NCI-H446 treated with DMSO at 0.1 percent for 48 hours (cell line): ENCODE data around the gene CRAMP1.
A peak's percentile ranks its signal among the peaks of the same experiment; 100 is the strongest.
"Not testable (repeated sequence)": the region's sequence is repeated elsewhere in the genome, so short reads cannot be mapped to it uniquely, and the experiment has no call there.

Source experiments
- DNase-seq: peaks from one replicate; lab custom pipeline; 2025; lab: John Stamatoyannopoulos, UW

CRAMP1 gene

DNA sequence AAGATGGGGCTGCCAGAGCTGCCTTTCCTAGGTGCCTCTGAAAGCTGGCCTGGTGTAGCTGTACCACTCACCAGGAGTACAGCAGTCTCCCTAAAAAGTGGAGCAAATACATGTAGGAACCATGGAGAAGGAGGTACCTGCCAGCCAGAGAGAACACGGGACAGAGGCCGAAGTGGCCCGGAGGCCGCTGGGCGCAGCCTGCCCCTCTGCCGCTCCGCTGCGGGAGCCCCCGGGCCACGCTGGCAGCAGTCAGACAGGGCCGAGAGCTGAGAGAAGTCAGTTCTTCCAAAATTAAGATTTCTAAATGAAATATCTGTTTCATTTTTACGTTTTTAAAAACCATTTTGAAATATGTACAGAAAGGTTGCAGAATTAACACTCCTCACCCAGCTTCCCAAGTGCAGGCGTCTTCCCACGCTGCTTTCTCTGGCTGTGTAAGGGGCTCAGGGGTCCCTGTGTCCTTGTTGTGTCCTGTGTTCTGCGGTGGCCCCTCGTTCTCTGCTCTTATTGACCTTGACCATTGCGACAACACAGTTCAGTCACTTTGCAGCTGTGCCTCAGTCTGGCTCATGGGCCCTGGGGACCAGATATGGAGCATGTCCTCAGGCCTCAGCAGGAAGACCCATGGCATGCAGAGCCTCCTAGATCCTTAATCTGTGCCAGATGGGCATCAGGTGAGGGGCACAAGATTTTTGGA lies 98.8 kb downstream of the CRAMP1 start:
- DNase-seq, result no peak

DNA sequence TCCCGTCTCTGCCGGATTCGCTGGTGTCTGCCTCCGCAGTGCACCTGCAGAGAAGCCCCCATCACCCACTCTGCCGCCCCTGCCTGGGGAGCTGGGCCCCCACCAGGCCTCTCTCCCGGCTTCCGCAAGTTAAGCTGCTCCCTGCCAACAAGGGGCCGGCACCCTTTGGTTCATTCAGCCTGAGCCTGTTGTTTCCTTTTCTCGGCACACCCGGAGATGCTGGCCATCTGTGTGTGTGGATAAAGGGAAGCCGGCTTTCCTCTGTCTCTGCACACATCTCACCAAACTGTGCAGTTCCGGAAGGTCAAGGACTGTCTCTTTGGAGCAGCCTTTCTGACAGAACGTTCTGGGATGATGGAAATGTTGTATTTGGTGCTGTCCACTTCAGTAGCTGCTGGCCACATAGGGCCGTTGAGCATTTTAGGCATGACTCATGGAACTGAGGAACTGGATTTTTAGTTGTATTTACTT lies 100.7 kb downstream of the CRAMP1 start:
- DNase-seq, result no peak

DNA sequence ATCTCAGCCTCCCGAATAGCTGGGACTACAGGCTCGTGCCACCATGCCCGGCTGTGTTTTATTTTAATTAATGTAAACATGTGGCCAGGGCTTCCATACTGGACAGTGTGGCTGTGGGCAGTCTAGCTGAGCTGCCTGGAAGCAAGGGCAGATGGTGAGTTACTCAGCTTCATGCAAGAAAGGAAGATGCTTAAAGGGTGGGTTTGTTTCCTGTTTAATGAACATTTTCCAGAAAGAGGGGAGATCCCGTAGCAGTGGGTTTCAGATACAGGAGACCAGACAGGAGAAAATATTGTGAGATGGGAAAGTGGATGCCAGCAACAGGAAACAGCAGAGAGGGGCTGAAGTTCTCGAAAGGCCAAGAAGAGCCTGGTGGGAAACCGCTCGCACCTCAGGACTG lies 101.2 kb downstream of the CRAMP1 start:
- DNase-seq, result no peak

DNA sequence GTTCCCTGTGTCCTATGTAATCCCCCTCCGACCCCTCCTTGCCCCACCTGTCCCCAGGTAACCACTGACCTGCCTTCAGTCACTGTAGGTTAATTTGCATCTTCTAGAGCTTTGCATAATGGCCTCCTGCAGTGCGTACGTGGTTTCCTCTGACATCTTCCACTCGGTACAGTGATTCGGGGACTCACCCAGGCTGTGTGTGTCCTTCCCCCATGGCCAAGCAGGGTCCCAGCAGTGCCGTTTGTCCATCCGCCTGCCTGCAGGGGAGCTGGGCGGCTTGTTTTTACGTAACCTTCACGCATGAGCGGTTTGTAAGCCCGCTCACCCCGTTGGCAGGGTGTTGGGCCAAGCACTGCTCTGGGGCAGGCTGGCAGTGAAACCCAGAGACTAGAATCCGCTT lies 101.8 kb downstream of the CRAMP1 start:
- DNase-seq, result peak; percentile 3

DNA sequence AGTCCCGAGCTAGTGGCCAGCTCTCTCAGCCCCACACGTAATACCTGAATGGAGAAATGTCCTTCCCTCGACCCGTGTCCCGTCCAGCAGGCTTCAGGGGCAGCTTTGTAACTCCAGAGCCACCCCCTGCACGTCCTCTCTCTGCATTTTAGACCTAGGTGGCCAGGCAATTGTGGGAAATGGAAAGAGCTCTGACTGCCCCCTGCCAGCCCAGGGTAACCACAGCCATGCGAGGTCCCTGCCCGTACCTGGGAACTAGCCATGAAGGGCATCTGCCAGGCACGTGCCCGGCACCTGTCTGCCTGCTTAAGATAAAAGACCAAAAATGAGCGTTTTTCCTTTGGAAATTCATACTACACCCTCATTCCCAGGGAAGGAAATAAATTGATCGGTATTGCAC lies 103.1 kb downstream of the CRAMP1 start:
- no peak for DNase-seq

DNA sequence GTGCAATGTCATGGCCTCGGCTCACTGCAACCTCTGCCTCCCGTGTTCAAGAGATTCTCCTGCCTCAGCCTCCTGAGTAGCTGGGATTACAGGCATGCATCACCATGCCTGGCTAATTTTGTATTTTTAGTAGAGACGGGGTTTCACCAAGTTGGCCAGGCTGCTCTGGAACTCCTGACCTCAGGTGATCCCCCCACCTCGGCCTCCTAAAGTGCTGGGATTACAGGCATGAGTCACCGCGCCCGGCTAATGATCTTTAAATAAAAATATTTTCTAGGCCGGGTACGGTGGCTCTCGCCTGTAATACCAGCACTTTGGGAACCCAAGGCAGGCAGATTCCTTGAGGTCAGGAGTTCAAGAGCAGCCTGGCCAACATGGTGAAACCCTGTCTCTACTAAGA lies 106.1 kb downstream of the CRAMP1 start:
- DNase-seq, result not testable (repeated sequence)

DNA sequence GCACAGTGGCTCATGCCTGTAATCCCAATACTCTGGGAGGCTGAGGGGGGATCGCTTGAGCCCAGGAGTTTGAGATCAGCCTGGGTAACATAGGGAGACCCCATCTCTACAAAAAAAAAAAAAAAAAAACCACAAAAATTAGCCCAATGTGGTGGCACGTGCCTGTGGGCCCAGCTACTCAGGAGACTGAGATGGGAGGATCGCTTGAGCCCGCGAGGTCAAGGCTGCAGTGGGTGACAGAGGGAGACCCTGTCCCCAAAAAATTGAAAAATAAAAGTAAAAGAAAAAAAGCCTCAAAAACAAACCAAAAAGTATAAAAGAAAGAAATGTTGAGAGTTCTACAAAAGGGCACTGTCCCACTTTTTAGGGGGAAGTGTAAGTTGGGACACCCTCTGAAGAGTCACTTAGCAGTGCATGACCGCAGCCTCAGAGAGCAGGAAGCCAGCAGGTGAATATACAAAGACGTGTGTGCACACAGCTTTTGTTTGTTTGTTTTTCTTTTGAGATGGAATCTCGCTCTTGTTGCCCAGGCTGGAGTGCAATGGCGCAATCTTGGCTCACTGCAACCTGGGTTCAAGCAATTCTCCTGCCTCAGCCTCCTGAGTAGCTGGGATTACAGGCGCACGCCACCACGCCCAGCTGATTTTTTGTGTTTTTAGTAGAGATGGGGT lies 107.5 kb downstream of the CRAMP1 start:
- not testable (repeated sequence) for DNase-seq

DNA sequence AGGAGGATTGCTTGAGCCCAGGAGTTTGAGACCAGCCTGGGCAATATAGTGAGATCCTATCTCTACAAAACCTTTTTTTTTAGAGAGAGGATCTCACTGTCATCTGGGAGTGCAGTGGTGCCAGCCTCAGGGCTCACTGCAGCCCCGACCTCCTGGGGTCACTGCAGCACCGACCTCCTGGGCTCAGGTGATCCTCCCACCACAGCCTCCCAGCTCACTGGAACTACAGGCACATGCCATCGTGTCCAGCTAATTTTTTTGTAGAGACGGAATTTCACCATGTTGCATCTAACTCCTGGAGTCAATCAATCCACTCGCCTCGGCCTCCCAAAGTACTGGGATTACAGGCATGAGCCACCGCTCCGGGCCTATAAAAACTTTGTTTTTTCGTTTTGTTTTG lies 109.2 kb downstream of the CRAMP1 start:
- DNase-seq, result no peak

DNA sequence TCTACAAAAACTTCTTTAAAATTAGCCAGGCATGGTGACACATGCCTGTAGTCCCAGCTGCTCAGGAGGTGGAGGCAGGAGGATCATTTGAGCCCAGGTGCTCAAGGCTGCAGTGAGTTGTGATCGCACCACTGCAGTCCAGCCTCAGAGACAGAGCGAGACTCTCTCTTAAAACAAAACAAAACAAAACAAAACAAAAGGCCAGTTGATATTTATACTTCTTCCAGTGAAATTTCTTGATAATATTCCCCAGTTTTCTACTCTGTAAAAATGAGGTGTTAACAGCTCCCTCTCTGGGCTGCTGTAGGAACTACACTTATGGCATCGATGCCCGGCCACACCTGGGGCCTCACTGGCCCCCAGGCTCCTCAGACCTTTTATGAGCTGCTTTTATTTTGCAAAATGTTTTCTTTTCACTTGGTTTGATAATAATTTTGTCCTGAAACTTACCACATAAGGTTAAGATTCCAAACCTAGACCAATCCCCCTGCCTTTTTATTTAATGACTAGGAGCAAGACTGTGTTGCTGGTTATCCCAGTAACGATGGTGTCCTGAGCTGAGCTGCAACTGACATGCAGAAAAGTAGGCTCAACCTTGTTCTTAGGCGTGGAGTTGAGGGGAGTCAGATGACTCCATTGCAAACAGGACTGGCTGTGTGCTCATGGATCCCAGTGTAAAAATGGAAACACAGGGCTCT lies 111.4 kb downstream of the CRAMP1 start:
- DNase-seq, result no peak

DNA sequence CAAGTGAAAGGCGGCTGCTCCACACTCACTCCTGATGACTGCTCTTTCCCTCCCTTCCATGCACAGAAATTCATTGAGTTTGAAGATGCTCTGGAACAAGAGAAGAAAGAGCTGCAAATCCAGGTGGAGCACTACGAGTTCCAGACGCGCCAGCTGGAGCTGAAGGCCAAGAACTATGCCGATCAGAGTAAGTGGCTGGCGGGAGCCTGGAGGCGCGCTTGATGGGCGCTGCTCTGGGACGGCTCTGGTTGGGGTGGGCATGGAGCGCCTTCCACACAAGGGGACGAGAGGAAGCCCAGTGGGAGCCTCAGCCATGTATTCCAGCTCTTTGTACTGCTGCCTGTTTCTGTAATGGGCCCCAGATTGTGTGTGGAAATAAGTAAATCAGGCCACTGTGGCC lies 112.3 kb downstream of the CRAMP1 start:
- no peak for DNase-seq

DNA sequence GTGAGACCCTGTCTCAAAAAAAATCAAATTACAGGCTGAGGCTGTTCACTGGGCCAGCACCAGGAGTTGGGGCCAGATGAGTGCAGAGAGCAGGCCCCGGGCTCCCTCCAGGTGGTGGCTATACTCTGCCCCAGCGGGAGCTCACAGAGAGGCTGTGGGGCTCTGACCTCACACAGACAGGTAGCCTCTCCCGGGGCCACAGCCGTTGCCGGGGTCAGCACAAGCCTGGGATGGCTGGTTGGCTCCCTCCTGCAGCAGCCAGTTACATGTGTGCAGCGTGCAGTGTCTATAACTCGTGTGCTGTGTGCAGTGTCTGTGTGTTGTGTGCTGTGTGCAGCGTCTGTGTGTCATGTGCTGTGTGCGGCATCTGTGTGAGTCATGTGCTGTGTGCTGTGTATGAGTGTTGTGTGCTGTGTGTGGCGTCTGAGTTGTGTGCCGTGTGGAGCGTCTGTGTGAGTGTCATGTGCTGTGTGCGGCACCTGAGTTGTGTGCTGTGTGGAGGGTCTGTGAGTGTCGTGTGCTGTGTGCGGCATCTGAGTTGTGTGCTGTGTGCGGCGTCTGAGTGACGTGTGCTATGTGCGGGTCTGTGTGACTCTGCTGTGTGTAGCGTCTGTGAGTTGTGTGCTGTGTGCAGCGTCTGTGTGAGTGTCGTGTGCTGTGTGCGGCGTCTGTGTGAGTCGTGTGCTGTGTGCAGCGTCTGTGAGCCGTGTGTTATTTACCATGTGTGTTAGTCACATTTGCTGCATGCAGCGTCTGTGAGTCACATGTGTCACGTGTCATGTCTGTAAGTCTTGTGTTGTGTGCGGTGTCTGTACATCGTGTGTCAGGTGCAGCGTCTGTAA lies 114.7 kb downstream of the CRAMP1 start:
- DNase-seq, result no peak
